Memory B cell (primary cell): ENCODE data around the gene UNC119.
A peak's percentile ranks its signal among the peaks of the same experiment; 100 is the strongest.

Experiments
- ATAC-seq: fragments of 150-1000 bp; cut with Tn5 transposase; 2 replicates; pipeline ENCODE4 v1.10.0; 2021; ENCODE audit warnings: low read depth, mild to moderate bottlenecking, moderate library complexity
- DNase-seq, 2 donors: peaks; one replicate each; pipeline ENCODE4 v3.0.0; 2022; ENCODE audit warnings: low spot score in 2 of 2
- H3K27ac Mint-ChIP-seq: one replicate; pipeline ENCODE4 v1.8.0; 2022; ENCODE audit warnings: mild to moderate bottlenecking, moderate library complexity, mixed read lengths
- H3K27me3 Mint-ChIP-seq: one replicate; pipeline ENCODE4 v1.8.0; 2022; ENCODE audit warnings: mixed read lengths
- H3K36me3 Mint-ChIP-seq: one replicate; pipeline ENCODE4 v1.8.0; 2022; ENCODE audit warnings: mild to moderate bottlenecking, mixed read lengths
- H3K4me1 Mint-ChIP-seq: one replicate; pipeline ENCODE4 v1.8.0; 2022; ENCODE audit warnings: mixed read lengths
- H3K4me3 Mint-ChIP-seq: one replicate; pipeline ENCODE4 v1.8.0; 2022; ENCODE audit warnings: mild to moderate bottlenecking, moderate library complexity, mixed read lengths
- H3K9me3 Mint-ChIP-seq: one replicate; pipeline ENCODE4 v1.8.0; 2022; ENCODE audit warnings: mixed read lengths

UNC119 gene

GRCh38 chr17:28555022-28555421 lies 2.6 kb upstream of the UNC119 start:
- H3K4me1 Mint-ChIP-seq, result peaks cover 26% of the 10 kb centered on the region
- ATAC-seq (no peak), DNase-seq (no peak)
- H3K27me3 Mint-ChIP-seq, result no peaks in the 10 kb centered on the region
- H3K4me3 Mint-ChIP-seq, result no peak overlapping the region
- no peaks in the 10 kb centered on the region for H3K9me3 Mint-ChIP-seq
- H3K36me3 Mint-ChIP-seq, result peaks cover 39% of the 10 kb centered on the region
- no peak overlapping the region for H3K27ac Mint-ChIP-seq

- DNase-seq (no peak), ATAC-seq (no peak)
- no peaks in the 10 kb centered on the region for H3K27me3 Mint-ChIP-seq
- H3K4me1 Mint-ChIP-seq, result peaks cover 29% of the 10 kb centered on the region
- H3K27ac Mint-ChIP-seq, result no peak overlapping the region
- no peak overlapping the region for H3K4me3 Mint-ChIP-seq
- H3K36me3 Mint-ChIP-seq, result peaks cover 37% of the 10 kb centered on the region
- no peaks in the 10 kb centered on the region for H3K9me3 Mint-ChIP-seq
Observed at GRCh38 chr17:28554565-28554964, 2.1 kb upstream of the UNC119 start.

DNA sequence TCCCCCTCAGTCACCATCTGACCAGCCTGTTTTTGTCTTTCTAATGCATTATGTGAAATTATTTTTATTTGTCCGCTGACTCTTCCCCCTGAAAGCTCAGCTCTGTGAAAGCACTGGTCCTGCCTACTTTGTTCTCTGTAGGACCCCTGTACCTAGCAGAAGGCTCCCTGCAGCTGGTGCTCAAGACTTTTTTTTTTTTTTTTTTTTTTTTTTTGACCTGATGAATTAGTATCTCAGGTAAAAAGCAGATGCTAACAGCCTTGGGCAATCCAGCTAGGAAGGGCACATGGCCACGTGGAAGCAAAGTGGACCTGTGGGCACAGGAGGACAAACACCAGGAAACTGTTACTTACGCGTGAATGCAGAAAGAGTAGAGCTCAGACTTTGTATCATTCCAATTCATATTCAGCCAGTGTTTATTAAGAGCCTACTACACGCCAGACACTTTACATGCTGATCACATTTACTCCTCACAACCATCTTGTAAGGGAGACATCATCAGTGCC lies 629 bp upstream of the UNC119 start:
- ATAC-seq (no peak), DNase-seq (no peak)
- H3K9me3 Mint-ChIP-seq, result no peaks in the 10 kb centered on the region
- H3K36me3 Mint-ChIP-seq, result peaks cover 30% of the 10 kb centered on the region
- peak overlapping the region; percentile 90 for H3K27ac Mint-ChIP-seq
- no peaks in the 10 kb centered on the region for H3K27me3 Mint-ChIP-seq
- H3K4me1 Mint-ChIP-seq, result peaks cover 44% of the 10 kb centered on the region
- peak overlapping the region; percentile 94 for H3K4me3 Mint-ChIP-seq

GRCh38 chr17:28551421-28552175 lies 826 bp downstream of the UNC119 start:
- Mint-ChIP-seq H3K36me3 (peaks cover 22% of the 10 kb centered on the region), H3K27ac (peak overlapping the region; percentile 94), H3K9me3 (no peaks in the 10 kb centered on the region), H3K4me1 (peaks cover 49% of the 10 kb centered on the region), H3K27me3 (no peaks in the 10 kb centered on the region), H3K4me3 (peak overlapping the region; percentile 91)
- ATAC-seq, result no peak
- DNase-seq, result no peak

DNA sequence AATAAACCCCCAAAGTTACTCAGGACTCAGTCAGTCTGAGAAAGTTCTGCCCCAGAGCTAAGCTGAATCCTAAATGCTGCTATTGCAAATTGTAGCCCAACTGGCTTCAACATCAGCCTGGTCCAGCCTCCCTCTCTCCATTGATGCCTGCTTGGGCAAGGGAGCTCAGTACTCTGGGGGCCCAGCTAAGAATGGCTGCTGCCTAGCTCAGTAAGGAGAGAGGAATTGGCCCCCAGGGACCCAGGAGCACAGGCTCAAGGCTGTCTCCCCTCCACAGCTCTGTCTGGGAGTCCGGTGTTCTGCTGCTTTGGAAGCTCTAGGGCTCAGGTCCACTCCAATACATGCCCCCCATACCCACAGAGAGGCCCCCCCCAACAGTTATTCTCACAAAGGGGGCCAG lies 1.6 kb downstream of the UNC119 start:
- Mint-ChIP-seq H3K27ac (peak overlapping the region; percentile 94), H3K9me3 (no peaks in the 10 kb centered on the region), H3K36me3 (peaks cover 15% of the 10 kb centered on the region), H3K4me3 (peak overlapping the region; percentile 91), H3K27me3 (no peaks in the 10 kb centered on the region), H3K4me1 (peaks cover 49% of the 10 kb centered on the region)
- ATAC-seq (no peak), DNase-seq (no peak)

DNA sequence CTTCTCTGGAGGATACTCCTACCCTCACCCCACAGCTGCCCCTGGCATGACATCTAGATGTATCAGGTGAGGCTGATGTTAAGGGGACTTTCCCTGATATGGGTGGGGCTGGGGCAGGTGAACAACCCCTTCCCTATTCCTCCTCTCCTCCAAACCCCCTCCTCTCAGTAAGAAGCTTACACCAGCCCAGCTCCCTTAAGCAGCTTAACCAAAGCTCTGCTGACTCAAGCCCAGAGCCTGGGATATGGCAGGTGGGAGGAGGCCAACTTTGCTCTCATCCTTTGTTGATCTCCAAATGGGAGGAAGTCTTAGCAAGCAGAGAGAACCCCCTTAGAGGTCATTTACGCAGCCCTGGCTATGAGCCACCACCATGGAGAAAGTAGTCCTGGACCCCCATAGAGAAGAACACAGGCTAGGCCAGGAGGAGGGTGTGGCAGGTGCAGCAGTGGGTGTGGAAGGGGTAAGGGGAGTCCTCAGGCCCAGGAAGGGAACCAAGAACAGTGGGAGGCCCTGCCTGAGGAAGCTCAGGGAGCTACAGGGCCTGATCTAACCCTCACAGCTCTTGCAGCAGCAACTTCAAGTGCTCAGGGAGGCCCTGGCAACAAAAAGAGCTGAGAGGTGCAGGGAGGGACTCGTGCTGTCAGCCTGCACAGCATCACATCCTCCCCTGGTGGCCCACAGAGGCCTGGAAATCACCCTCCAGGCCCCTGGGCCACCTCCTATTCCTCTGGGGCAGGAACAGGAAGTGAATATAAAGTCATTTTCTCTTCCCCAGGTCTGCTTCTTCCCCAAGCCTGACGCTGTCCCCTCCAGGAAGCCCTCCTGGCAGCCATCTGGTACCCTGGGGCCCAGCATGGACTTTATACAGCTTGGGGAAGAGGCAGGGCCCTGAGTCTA lies 2.9 kb downstream of the UNC119 start:
- no peaks in the 10 kb centered on the region for H3K9me3 Mint-ChIP-seq
- H3K27me3 Mint-ChIP-seq, result no peaks in the 10 kb centered on the region
- DNase-seq, result peak; percentile 59 to 74
- peak overlapping the region; percentile 42 for H3K4me3 Mint-ChIP-seq
- ATAC-seq, result peak; percentile 76
- H3K27ac Mint-ChIP-seq, result peak overlapping the region; percentile 94
- peaks cover 13% of the 10 kb centered on the region for H3K36me3 Mint-ChIP-seq
- H3K4me1 Mint-ChIP-seq, result peaks cover 52% of the 10 kb centered on the region

GRCh38 chr17:28548417-28549130 lies 3.9 kb downstream of the UNC119 start:
- Mint-ChIP-seq H3K27me3 (no peaks in the 10 kb centered on the region), H3K4me3 (peak overlapping the region; percentile 76), H3K36me3 (peaks cover 7% of the 10 kb centered on the region), H3K9me3 (no peaks in the 10 kb centered on the region), H3K4me1 (peaks cover 56% of the 10 kb centered on the region), H3K27ac (peak overlapping the region; percentile 94)
- DNase-seq (no peak), ATAC-seq (no peak)

DNA sequence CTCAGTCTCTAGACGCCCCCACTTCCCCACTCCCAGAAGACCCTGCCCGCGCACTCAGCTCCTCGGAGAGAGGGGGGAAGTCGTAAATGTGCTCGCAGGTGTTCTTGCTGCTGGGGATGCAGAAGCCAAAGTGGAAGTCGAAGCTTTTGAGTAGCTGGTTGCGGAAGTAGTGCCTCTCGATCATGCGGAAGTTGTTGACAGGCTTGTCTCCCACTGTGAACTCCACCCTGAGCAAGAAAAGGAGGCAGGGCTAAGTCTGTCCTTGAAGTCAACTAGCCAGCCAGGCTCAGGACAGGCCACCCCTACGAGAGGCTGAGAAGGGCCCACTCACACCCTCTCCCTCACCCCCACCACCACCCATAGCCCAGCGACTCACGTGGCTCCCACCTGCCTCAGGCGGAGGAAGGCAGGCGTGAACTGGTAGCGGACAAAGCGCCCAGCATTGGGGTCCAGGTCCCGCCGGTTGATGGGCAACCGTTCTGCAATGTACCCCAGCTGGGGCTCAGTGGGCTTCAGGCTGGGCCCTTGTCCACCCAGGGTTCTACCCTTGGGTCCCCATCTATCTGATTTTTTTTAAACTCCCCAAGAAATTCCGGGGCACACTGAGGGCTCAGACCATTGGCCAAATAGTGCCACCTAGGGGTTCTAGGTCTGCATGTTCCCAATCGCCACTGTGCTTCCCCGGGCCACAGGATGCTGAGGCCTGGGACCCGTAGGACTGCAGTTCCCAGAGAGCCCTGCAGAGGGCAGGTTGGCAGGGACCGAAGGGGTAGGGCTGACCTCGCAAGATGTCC lies 4.6 kb downstream of the UNC119 start:
- H3K27ac Mint-ChIP-seq, result peak overlapping the region; percentile 94
- peak; percentile 57 for ATAC-seq
- H3K36me3 Mint-ChIP-seq, result peaks cover 5% of the 10 kb centered on the region
- peaks cover 53% of the 10 kb centered on the region for H3K4me1 Mint-ChIP-seq
- peak; percentile 56 to 68 for DNase-seq
- H3K27me3 Mint-ChIP-seq, result no peaks in the 10 kb centered on the region
- no peaks in the 10 kb centered on the region for H3K9me3 Mint-ChIP-seq
- peak overlapping the region; percentile 76 for H3K4me3 Mint-ChIP-seq

GRCh38 chr17:28547096-28547622 lies 5.3 kb downstream of the UNC119 start:
- Mint-ChIP-seq H3K27me3 (no peaks in the 10 kb centered on the region), H3K27ac (peak overlapping the region; percentile 94)

DNA sequence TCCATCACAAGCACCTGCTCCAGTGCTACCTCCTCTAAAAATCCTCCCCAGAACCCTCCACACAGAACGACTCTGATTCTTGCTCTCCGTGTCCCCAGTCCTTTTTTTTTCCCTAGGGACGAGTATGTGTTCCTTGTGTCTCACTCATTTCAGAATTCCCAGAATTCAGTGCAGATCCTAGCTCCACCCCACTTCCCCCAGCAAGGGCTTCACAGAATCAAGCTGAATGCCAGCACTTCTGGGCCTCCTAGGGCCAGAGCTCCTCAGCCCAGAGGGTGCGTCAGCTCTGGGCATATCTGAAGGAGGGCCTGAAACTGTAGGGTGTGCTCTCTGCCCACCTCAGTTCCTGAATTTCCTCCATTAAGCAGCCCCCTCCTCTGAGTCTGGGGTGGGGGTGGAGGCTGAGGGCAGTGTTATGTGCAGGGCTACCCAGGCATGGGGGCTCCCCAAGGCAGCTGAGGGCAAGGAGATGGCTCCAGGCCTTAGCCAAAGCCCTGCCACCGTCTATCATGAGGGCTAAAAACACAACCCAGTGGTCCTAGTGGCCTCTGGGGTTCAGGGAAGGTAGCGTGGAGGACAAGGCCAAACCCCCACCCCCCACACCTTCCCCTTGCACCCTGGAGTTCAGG lies 6.5 kb downstream of the UNC119 start:
- Mint-ChIP-seq H3K4me3 (no peak overlapping the region), H3K27ac (no peak overlapping the region), H3K9me3 (no peaks in the 10 kb centered on the region), H3K27me3 (no peaks in the 10 kb centered on the region), H3K4me1 (peaks cover 39% of the 10 kb centered on the region), H3K36me3 (peaks cover 5% of the 10 kb centered on the region)
- DNase-seq (no peak), ATAC-seq (no peak)

More at GRCh38 chr17:28547096-28547622, 5.3 kb downstream of the UNC119 start:
- Mint-ChIP-seq H3K36me3 (peaks cover 5% of the 10 kb centered on the region), H3K9me3 (no peaks in the 10 kb centered on the region), H3K4me1 (peaks cover 50% of the 10 kb centered on the region), H3K4me3 (peak overlapping the region; percentile 76)
- ATAC-seq, result no peak
- no peak for DNase-seq

DNA sequence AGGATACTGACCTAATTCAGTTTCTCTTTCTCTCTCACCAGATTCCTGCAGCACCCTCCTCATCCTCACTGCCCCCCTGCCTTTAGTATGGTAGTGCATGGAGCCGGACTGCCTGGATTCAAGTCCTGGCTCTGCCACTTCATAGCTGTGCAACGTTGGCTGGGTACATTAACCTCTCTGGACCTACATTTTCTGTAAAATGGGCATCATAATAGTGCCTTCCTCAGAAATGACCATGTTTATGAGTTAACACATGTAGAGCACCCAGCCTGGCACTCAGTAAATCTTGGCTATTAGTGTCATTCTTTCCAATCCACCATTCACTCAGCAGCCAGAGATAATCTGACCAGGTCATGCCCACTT lies 7.3 kb downstream of the UNC119 start:
- no peaks in the 10 kb centered on the region for H3K27me3 Mint-ChIP-seq
- no peak overlapping the region for H3K4me3 Mint-ChIP-seq
- no peaks in the 10 kb centered on the region for H3K9me3 Mint-ChIP-seq
- H3K4me1 Mint-ChIP-seq, result peaks cover 34% of the 10 kb centered on the region
- ATAC-seq (no peak), DNase-seq (no peak)
- no peak overlapping the region for H3K27ac Mint-ChIP-seq
- peaks cover 5% of the 10 kb centered on the region for H3K36me3 Mint-ChIP-seq

DNA sequence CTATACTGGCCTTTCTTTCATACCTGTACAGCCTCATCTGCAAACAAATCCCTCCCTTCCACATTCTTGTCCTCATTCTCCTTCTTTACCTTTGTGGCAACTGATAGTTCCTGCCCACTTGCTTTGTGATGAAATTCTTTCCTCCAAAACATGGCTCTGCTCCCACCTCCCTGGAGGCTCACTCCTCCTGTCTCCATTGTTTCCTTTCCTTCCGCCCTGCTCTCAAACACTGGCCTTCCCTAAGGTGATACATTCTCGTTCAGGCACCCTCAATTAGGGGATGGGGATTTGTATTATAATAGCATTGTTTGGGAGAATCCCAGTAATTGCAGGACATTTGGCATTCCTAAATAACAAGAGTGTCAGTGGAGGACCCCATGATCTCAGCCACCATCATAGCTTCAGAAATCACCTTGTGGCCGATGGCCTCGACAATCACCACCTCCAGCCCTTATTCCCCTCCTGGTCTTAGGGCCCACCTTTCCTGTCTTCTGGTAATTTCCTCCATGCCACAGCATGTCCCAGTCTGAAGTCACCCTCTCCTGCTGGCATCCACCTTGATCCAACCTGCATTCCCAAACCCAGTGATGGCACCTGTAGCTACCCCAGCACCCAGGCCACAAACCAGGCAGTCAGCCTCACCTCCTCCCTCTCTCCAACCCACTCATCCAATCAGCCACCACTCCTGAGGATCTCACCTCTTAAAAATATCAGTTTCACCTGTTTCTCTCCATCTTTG lies 7.9 kb downstream of the UNC119 start:
- DNase-seq (no peak), ATAC-seq (no peak)
- no peaks in the 10 kb centered on the region for H3K27me3 Mint-ChIP-seq
- no peaks in the 10 kb centered on the region for H3K9me3 Mint-ChIP-seq
- H3K36me3 Mint-ChIP-seq, result peaks cover 5% of the 10 kb centered on the region
- H3K4me3 Mint-ChIP-seq, result no peak overlapping the region
- no peak overlapping the region for H3K27ac Mint-ChIP-seq
- H3K4me1 Mint-ChIP-seq, result peaks cover 30% of the 10 kb centered on the region
